GM21528 (cell line): ENCODE results near the gene TMEM18.

Source experiments
- ATAC-seq: cut with Tn5 transposase; IDR thresholded peaks from one replicate; pipeline ENCODE4 v1.9.1; 2021; ENCODE audit warnings: mild to moderate bottlenecking, moderate library complexity; ENCODE audit not compliant: unreplicated experiment, low FRiP score

TMEM18 gene

DNA sequence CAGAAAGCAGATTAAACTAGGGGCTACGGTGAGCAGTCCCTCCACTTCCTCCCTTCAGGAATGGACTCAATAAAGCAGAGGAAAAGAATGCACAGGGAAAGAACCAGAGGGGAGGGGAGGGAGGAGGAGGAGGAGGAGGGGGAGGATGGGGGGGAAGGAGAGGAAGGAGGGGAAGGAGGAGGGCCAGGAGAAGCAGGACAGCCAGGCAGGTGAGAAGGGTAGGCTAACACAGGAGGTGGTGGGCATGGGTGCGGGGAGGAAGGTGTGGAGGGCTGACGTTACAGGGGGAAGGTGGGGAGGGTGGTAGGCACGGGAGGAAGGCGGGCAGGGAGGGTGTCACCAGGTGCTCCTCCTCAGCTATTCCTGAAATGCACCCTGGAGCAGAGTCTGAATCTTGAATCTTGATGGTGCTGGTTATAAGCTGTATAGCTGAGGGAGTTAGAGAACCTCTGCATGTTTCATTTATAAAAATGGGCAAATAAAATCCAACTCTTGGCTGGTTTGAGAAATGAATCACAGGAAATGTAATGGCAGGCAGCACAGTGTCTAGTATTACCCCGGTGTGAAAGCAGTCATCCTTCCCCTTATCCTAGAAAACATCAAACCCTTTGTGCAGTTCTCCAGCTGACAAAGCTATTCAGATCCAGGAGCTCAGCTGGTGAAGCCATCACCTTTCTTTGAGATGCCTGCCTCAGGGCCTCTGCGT, 3.4 kb downstream of the TMEM18 start:
- ATAC-seq, result no peak

- no peak for ATAC-seq
Observed at GRCh38 chr2:673016-673415, 4.2 kb downstream of the TMEM18 start.

GRCh38 chr2:672606-672905, 4.7 kb downstream of the TMEM18 start:
- ATAC-seq, result no peak

- ATAC-seq, result no peak
Observed at GRCh38 chr2:671787-672605, 5.2 kb downstream of the TMEM18 start.

DNA sequence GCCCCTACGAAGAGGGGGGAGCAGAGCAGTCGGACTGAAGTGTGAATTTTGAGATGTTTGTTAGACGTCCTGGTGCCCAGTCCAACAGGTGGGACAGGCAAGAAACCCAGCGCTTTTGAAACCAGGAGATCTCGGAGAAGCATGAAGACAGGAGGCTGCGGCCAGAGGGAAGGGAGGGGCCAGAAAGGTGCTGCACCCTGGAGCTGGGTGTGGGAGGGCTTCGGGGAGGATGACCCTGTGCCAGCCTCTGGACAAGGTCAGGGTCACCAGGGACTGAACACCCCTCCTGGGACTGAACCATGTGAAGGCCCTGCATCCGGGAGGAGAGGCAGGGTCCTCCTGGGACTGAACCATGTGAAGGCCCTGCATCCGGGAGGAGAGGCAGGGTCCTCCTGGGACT, 6.1 kb downstream of the TMEM18 start:
- no peak for ATAC-seq

- no peak for ATAC-seq
Observed at GRCh38 chr2:670637-671036, 6.6 kb downstream of the TMEM18 start.

GRCh38 chr2:669323-669722, 7.9 kb downstream of the TMEM18 start:
- ATAC-seq, result no peak

- ATAC-seq, result no peak
Observed at GRCh38 chr2:668000-668398, 9.2 kb downstream of the TMEM18 start.

GRCh38 chr2:667332-667999, 9.7 kb downstream of the TMEM18 start:
- no peak for ATAC-seq

GRCh38 chr2:666441-666840, 10.8 kb downstream of the TMEM18 start:
- ATAC-seq, result no peak

DNA sequence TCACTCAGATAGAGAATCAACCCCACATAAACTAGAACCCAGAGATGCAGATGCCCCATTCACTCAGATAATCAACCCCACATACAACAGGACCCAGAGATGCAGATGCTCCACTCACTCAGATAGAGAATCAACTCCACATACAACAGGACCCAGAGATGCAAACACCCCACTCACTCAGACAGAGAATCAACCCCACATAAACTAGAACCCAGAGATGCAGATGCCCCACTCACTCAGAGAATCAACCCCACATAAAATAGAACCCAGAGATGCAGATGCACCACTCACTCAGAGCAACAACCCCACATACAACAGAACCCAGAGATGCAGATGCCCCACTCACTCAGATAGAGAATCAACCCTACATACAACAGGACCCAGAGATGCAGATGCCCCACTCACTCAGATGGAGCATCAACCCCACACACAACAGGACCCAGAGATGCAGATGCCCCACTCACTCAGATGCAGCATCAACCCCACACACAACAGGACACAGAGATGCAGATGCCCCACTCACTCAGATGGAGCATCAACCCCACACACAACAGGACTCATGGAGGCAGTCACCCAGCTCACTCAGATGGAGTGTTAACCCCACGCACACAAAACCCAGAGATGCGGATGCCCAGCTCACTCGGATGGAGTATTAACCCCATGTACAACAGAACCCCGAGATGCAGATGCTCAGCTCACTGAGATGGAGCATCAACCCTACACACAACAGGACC, 11.7 kb downstream of the TMEM18 start:
- no peak for ATAC-seq

GRCh38 chr2:664063-664462, 13.1 kb downstream of the TMEM18 start:
- ATAC-seq, result no peak

- no peak for ATAC-seq
Observed at GRCh38 chr2:663221-663620, 14.0 kb downstream of the TMEM18 start.

DNA sequence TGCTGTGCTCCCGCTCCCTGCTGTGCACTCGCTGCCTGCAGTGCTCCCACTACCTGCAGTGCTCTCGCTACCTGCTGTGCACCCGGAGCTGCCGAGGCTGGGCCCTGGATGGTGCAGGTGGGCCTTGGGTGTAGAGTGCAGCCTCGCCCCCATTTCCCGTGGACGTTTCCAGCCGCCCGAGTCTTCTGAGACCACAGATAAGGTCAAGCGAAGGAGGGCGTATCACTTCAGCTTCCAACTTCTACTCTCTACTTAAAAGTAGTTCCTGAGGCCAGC, 15.9 kb downstream of the TMEM18 start:
- no peak for ATAC-seq

- no peak for ATAC-seq
Observed at GRCh38 chr2:660586-661359, 16.4 kb downstream of the TMEM18 start.

GRCh38 chr2:660029-660428, 17.2 kb downstream of the TMEM18 start:
- ATAC-seq, result no peak

DNA sequence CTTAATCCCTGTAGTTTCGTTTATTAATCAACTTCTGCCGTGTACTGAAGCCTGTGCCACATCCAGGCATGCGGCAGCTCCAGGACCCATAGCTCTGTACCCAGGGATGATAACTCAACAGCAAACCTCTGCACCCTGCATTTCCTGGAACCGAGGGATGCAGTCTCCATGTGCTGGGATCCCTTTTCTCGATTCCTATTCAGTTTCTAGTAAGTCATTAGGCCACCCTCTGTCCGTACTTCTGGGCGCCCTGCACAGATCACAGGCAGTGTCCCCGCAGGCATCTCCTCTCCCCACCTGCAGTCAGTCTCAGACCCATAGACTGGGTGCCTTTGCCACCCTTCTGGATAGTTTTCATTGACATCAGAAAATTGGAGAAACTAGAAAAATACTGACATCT, 18.8 kb downstream of the TMEM18 start:
- no peak for ATAC-seq

DNA sequence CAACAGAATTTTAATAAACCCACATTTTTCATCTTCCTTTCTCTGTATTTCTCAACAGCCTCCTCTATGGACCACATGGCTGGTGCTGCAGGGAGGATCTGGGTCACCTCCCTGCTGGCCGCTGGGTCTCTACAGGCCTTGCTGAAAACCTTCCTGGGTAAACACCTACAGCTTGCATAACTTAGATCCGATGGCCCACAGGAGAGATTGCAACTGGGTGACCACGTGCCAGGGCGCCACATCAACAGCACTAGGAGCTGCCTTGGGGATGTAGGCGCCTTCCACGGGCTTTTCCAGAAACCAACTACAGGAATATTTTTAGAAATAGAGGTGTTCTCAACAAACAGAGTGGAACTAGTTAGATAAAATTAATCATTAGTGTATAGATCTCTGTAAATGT, 19.4 kb downstream of the TMEM18 start:
- no peak for ATAC-seq

- no peak for ATAC-seq
Observed at GRCh38 chr2:656676-657075, 20.5 kb downstream of the TMEM18 start.

DNA sequence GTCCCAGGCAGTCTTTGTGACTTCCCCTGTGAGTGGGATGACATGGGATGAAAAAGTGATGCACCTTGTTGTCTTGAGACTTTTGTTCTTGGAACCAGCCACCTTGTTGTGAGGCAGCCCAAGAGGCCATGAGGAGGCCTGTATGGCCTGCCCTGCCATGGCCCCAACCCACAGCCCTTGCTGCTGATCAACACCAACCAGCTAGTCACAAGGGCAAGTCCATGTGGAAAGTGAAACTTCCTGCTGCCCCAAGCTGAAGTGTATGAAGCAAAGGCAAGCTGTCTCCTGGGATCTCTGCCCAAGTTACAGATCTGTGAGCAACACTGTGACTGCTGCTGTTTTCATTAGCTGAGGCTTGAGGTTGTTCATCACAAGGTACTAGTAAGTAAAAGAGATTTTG, 21.6 kb downstream of the TMEM18 start:
- no peak for ATAC-seq

GRCh38 chr2:654896-655295, 22.3 kb downstream of the TMEM18 start:
- no peak for ATAC-seq
